NCI-H526 treated with DMSO at 0.1 percent for 48 hours (cell line): ENCODE results near the gene PRM2.

Experiments used
- DNase-seq: peaks from one replicate; lab custom pipeline; 2025; lab: John Stamatoyannopoulos, UW

PRM2 gene, protein sequence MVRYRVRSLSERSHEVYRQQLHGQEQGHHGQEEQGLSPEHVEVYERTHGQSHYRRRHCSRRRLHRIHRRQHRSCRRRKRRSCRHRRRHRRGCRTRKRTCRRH

DNA sequence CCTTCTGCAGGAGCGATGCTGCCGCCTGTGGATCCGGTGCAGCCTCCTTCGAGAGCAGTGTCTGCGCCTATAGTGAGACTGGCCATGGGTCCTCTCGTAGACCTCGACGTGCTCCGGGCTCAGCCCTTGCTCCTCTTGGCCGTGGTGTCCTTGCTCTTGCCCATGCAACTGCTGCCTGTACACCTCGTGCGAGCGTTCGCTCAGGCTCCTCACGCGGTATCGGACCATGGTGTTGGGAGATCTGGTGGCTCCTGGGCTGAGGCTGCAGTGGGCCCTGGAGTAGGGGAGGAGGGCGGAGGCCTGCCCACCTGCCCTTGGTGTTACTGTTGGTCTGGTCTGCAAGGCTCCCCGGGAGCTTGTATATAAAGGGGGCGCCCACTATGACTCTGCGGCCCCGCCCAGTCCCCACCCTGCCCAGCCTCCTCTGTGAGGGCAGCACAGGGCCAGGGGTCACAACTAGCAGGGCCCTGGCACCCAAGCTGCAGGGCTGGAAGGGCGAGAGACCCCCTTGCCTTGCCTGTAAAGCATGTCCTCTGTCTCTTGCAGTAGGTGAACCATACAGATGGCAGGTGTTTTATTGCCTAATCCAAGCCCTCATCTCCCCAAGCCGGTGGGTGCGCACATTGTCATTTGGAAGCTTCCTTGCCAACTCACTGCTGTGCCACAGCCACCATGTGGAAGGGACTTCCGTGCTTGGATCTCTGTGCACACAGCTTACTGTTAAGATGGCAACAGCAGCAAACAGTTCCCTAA, at the start of gene PRM2:
Gene PRM2, minus strand, starts transcription at position 338 of the 753 bp plus-strand sequence. Its CDS starts 110 bp downstream, at position 228.
- no peak for DNase-seq

GRCh38 chr16:11325404-11326083, 49.3 kb upstream of the PRM2 start:
- DNase-seq: no peak

DNA sequence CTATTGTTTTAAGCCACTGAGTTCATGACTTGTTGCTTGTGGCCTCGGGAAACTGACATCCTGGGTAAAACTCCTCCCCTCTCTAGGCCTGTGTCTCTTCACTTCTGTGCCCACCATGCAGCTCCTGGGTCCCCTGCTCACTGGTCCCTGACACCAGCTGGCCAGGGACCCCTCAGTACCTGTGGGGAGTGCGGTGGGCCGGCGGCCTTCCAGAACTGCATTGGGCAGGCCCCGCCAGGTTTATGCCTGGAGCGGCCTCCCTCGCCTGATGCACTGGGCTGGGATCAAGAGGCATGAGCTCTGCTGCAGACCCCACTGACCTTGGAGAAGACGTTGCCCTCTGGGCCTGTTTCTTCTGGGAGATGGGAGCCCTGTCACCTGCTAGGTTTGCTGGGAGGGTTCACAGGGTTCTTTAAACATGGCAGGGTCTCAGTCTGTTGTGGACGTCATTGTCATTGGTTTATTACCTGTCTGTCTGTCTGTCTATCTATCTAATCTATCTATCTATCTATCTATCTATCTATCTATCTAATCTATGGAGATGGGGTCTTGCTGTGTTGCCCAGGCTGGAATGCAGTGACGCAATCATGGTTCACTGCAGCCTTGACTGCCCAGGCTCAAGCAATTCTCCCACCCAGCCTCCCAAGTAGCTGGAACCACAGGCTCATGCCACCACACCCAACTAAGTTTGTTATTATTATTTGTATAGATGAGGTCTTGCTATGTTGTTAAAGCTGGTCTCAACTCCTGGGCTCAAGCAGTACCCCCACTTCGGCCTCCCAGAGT, 47.5 kb upstream of the PRM2 start:
- no peak for DNase-seq

GRCh38 chr16:11322823-11323222, 46.5 kb upstream of the PRM2 start:
- DNase-seq: no peak

DNA sequence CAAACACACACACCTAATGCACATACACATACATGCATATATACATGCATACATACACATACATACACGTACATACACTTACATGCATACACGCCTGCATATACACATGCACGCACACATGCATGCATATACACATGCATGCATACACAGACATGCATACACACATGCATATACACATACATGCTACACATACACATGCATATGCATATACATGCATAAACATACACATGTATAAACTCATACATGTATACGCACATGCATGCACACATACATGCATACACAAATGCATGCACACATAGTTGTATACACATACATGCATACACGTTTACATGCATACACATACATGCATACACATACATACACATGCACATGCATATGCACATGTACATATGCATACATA, 45.4 kb upstream of the PRM2 start:
- no peak for DNase-seq

GRCh38 chr16:11320170-11320569, 43.9 kb upstream of the PRM2 start:
- DNase-seq: no peak

DNA sequence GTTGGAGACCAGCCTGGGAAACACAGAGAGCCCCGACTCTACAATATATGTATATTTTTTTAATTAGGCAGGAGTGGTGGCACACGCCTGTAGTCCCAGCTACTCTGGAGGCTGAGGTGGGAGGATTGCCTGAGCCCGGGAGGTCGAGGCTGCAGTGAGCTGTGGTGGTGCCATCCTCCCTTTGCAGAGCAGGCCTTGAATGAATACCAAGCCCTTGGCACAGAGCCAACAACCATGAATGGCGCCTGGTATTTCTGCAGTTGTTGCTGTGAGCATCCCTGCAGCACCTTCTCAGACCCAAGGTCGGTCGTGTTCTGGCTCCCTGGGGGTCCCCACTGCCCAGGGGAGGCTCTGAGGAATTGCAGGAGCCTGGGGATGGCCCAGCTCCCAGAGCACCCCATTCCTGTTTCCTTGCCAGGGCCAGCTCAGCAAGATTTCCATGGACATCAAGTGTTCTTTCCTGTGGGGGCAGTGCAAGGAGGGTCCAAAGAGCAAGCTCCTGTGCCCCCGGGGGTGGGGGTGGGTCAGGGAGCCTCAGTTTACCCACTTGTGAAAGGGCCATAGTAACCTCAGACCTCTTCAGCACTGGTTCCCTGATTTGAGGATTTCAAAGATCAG, 43.4 kb upstream of the PRM2 start:
- DNase-seq: no peak

DNA sequence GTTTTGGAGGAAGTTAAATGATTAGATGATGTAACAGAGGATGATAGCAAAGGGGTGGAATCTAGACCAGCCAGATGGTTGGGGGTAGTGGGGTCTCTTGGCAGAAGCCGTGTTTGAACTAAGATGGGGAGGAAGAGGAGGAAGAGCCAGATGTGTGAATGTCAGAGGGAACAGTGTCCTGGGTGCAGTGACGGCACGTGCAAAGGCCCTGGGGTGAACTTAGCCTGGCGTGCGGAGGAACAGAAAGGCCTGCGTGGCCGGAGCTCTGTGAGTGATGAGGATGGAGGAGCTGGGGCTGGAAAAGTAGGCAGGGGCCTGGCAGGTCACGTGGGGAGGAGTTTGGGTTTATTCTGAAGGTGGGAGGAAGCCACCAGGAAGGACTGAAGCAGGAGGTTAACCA, 42.5 kb upstream of the PRM2 start:
- no peak for DNase-seq

DNA sequence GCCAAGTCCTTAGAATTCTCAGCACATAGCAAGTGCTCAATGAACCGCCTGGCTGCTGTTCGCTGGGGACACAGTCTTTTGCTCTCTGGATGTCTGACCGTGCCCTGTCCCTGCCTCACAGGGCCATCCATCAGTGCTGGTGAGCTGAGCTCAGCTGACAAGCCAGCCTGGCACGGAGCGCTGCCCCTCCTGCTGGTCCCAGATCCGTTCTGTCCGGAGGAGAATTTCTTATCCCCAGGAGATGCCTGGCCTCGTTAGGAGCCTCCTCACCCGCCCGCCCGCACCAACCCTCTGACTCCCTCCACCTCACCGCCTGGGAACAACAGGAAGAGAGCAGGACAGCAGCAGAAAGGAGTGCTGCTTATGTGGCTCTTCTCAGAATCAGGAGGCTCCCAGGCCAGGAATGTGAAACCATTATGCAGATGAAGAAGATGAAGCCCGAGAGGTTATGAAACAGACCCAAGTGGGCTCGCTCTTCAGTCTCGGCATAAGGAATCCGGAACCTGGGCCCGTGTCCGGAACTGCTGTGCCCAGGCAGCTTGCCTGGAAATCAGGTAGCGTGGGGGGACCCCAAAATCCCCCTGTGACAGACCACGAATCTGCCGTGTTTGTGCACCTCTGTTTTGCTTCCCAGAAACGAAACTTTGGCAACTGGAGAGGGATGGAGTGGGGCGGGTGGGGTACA, 40.2 kb upstream of the PRM2 start:
- no peak for DNase-seq

DNA sequence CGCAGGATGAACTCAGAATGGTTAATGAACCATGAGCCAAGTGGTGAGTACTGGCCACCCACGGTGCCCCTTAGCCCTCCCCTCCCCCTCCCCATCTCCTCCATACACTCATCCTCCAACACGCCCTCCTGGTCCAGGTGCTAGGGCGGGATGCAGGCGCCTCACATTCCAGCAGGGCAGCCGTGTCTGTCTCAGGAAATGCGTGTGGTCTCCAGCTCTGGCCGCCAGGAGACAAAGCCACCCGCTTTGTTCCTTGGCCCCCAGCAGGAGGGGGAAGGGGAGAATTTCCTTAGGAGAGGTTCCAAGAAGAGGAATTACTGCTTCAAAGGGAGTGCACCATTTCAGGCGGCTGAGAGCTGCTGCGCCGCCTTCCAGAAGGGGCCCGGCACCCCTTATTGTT, 39.2 kb upstream of the PRM2 start:
- DNase-seq: no peak

DNA sequence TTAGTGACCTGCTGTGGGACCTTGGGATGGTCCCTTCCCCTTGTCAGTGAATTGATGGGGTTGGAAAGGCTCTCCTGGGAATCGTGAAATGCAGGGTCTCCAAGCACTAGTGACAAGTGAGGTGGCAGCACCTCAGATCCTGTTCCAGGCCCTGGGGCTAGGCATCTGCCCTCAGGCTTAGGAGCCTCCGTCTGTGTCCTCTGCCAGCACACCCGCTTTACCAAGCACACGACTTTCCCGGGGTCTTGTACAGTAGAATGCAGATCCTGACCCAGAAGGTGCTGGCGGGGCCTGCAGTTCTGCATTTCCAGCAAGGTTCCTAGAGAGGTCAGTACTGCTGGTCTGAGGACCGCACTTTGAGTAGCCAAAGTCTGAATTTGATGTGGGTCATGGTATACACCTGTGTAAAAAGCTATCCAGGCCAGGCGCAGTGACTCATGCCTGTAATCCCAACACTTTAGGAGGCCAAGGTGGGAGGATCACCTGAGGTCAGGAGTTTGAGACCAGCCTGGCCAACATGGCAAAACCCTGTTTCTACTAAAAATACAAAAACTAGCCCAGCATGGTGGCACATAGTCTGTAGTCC, 38.1 kb upstream of the PRM2 start:
- no peak for DNase-seq

DNA sequence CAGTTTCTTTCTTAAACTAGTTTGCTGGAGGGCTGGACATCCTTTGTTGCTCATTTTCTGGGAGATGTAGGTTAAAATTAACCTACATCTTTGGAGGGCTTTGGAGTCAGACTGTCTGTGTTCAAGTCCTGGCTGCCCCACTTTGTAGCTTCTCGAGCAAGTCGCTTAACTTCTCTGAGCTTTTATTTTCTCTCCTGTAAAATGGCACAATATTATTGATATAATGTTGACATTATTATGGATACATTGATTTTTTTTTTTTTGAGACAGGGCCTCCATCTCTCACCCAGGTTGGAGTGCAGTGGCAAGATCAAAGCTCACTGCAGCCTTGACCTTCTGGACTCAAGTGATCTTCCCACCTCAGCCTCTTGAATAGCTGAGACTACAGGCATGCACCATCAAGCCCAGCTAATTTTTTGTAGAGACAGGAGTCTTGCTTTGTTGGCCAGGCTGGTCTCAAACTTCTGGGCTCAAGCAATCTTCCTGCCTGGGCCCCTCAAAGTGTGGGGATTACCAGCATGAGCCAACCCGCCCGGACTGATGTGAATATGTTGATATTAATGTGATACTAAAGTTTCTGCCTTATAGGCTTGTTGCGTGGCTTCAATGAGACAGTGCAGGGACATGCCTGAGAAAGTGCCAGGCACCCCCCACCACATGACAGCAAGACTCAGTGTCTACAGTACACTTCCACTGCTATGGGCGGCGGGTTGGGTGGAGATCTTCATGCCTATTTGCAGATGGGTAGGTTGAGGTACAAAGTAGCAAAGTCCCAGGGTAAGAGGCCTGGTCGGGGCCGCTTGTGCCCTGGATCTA, 37.4 kb upstream of the PRM2 start:
- DNase-seq: no peak

DNA sequence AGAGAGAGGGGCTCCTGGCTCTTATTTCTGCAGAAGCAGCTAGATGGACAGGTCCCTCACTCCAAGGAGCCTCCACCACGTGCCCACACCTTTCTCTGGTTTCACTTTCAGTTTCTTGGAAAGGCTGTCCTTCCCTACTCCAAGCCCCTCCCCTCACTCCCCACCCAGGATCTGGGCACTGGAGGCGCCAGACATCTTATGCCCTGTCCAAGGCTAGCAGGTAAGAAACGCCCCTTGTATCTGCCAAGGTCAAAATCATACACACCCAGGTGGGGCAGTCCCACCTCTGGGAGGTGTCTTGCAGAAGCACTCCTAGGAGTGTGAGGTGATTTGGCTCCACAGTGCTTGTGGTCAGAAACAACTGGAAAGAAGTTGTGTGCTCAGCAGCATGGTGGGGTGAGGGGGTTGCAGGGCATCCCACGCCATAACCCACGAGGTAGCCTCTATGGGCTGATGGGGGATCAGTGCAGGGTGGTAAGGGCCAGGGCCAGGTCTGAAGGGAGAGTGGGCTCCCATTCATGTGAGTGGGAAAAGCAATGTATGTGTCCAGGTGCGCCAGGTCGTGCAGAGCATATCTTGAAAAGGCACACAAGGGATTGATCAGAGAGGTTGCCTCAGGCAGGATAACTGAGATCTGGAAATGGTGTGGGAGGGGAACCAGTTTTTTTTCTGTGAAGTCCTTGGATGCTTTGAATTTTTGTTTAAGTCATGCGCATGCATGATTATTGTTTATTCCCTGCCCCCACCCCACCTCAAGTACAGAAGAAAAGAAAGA, 36.6 kb upstream of the PRM2 start:
- no peak for DNase-seq

DNA sequence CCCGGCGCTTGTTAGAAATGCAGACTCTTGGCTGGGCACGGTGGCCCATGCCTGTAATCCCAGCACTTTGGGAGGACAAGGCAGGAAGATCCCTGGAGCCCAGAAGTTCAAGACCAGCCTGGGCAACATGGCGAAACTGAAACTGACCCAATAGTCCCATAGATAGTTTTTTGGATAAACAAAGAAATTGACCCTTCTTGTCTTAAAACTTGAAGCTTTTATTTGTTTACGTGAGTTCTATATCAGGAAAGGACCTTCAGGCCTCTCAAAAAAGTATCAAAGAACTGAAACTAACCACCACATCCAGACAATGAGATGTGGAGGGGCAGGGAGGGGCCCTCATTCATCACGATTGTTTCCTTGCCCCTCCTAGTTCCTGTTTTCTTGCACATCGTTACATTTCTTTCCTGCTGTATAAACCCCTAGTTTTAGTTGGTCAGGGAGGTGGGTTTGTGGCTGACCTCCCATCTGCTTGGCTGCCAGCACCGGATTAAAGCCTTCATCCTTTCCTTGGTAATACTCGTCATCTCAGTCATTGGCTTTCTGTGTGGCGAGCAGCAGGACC, 34.8 kb upstream of the PRM2 start:
- DNase-seq: no peak

GRCh38 chr16:11310634-11310977, 34.3 kb upstream of the PRM2 start:
- no peak for DNase-seq

DNA sequence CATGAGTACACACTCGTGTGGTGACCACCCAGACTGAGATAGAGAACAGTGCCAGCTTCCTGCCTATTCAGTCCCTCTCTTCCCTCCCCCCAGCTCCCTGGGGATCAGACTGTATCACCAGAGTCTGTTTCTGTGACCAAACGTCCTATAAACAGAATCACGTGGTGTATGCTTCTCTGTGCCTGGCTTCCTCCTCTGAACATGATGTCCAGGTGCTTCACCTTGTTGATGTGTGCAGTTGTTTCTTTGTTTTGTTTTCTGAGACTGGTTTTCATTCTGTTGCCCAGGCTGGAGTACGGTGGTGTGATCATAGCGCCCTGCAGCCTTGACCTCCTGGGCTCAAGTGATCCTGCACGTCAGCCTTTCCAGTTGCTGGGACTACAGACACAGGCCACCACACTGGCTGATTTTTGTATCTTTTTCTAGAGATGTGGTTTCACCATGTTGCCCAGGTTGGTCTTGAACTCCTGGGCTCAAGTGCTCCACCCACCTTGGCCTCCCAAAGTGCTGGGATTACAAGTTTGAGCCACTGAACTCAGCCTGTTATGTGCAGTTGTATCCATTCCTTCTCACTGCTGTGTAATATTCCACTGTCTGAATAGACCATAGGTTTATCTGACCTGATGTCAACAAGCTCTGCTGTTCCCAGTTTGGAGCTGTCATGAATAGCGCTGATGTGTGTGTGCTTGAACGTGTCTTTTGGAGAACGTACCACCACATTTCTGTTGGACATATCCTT, 33.8 kb upstream of the PRM2 start:
- no peak for DNase-seq

GRCh38 chr16:11308493-11309283, 32.4 kb upstream of the PRM2 start:
- no peak for DNase-seq
